ENCODE data around the gene ITGBL1. TPM values are rescaled to one million over a fixed set of nuclear protein-coding genes. Genes with fewer than 3 reads are reported as not detected.

The ITGBL1 gene
- total and polyA plus RNA-seq, 2 donors (not counting 3 experiments of a cell fraction or from before 2014, with no cell fraction given) = 4.6 to 8.8 TPM

DNA sequence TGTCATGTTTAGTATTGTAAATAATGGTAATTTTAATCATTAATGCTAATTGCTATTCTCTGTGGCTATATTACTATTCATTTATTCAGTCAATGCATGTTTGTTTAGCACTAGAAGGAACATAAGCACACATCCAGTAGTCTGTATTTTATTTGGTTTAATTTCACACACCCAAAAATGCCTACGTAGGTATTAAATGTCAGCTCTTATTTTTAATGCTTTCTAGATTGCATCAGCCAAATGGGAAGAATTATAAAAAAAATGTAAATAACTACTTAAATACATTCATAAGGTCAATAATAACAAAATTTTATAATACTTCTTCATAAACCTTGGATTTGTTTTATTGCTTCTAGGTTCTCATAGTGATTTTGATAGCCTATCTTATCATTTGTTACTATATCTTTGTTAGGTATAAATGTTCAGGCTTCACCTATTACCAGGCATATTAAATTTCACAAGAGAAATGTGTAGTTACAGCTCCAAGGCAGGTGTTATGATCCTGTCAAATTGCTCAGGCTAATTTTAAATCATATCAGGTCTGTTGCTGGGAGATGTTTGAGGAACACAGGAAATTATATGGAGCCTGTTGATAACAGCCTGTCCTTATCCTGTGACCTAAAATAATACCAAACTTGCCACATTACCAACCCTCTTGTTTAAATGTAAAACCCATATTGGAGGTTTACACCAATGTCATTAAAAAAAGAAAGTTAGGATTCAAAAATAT is 34.4 kb downstream of the ITGBL1 start:
- dilution Hi-C loops (cut with MboI; ENCODE audit: extremely low pct_ligation_motif_present, low sequenced_read_pairs) = no loop called here
- no peak for FAIRE-seq
- POLR2A ChIA-PET = no interaction called here

DNA sequence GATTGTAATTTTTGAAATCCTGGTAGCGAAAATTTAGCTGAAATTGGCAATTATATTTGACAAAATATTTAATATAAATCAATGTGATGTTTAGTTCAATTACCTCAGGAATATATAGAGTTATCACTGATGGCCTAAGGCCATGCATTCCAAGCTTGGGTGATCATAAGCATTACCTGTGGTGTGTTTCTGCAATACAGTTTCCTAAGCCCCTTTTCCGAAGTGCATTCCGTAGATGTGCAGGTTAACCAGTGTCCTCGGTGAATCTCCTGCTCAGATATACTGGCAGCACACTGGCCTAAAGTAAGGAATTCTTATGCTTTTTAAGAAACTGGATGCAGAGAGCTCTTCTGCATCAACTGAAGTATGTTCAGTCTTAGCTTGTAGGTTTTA is 35.0 kb downstream of the ITGBL1 start:
- ChIA-PET POLR2A (no interaction called here), CTCF (interaction anchor here (0.9 to 3.1 kb wide), 2 partner anchors 12 to 342 kb away, joined by 3 to 13 read pairs; no protein-coding TSS in a partner anchor)
- Histone ChIP-seq H3K9me1 (replicated peaks; ENCODE audit: control insufficient read depth, extremely low read depth, insufficient read depth, low read length) (no peaks in the 10 kb centered on the region), H3K4me3 (replicated peaks in 1 of 3; ENCODE audit: insufficient read depth in 1 of 3, low read depth in 1 of 3, low read length in 3 of 3) (no peak overlapping the region), H3K36me3 (ENCODE audit: control insufficient read depth in 2 of 2, extremely low read depth in 1 of 2, insufficient read depth in 2 of 2, low read length in 2 of 2) (no peaks in the 10 kb centered on the region), H3K79me2 (ENCODE audit: control insufficient read depth, insufficient read depth, low read length) (peaks cover 4% of the 10 kb centered on the region), H3K27me3 (ENCODE audit: control insufficient read depth in 2 of 2, insufficient read depth in 2 of 2, low read length in 2 of 2) (no peaks in the 10 kb centered on the region), H4K20me1 (replicated peaks; ENCODE audit: control insufficient read depth, extremely low read depth, insufficient read depth, low read length) (no peaks in the 10 kb centered on the region), H2AFZ (ENCODE audit: low read depth, low read length) (no peak overlapping the region), H3K4me2 (ENCODE audit: insufficient read depth, low read length) (no peak overlapping the region), H3K27ac (ENCODE audit: insufficient read depth, low read depth, low read length) (no peak overlapping the region), H3K9me3 (replicated peaks; ENCODE audit: control insufficient read depth, insufficient read depth, low read length) (no peaks in the 10 kb centered on the region), H3K9ac (replicated peaks; ENCODE audit: extremely low read depth, insufficient read depth, low read length) (no peak overlapping the region), H3K4me1 (ENCODE audit: control insufficient read depth, extremely low read depth, insufficient read depth, low read length) (peaks cover 45% of the 10 kb centered on the region)
- TF ChIP-seq POLR2AphosphoS5 (IDR thresholded peaks at IDR 0.05; ENCODE audit: insufficient read depth, low read depth, low read length) (no peak), MYC (IDR thresholded peaks at IDR 0.05; ENCODE audit: low read depth, low read length) (no peak), POLR2A (IDR thresholded peaks at IDR 0.05; ENCODE audit: low read depth, low read length) (no peak), EZH2 (IDR thresholded peaks at IDR 0.05; ENCODE audit: borderline replicate concordance, low read depth, low read length, severe bottlenecking) (no peak), GATA2 (IDR thresholded peaks at IDR 0.05; ENCODE audit: insufficient read depth, insufficient read length, low read depth, low read length) (no peak), FOS (IDR thresholded peaks at IDR 0.05; ENCODE audit: borderline replicate concordance, insufficient read depth, low read length) (no peak), JUN (IDR thresholded peaks at IDR 0.05; ENCODE audit: borderline replicate concordance, insufficient read depth, insufficient read length, low read depth) (no peak)
- TF ChIP-seq, protein P1, sequence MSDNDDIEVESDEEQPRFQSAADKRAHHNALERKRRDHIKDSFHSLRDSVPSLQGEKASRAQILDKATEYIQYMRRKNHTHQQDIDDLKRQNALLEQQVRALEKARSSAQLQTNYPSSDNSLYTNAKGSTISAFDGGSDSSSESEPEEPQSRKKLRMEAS (IDR thresholded peaks at IDR 0.05; ENCODE audit: insufficient read depth, insufficient read length) = no peak
- TF ChIP-seq, protein P2, sequence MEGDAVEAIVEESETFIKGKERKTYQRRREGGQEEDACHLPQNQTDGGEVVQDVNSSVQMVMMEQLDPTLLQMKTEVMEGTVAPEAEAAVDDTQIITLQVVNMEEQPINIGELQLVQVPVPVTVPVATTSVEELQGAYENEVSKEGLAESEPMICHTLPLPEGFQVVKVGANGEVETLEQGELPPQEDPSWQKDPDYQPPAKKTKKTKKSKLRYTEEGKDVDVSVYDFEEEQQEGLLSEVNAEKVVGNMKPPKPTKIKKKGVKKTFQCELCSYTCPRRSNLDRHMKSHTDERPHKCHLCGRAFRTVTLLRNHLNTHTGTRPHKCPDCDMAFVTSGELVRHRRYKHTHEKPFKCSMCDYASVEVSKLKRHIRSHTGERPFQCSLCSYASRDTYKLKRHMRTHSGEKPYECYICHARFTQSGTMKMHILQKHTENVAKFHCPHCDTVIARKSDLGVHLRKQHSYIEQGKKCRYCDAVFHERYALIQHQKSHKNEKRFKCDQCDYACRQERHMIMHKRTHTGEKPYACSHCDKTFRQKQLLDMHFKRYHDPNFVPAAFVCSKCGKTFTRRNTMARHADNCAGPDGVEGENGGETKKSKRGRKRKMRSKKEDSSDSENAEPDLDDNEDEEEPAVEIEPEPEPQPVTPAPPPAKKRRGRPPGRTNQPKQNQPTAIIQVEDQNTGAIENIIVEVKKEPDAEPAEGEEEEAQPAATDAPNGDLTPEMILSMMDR (IDR thresholded peaks at IDR 0.05; ENCODE audit: extremely low read depth in 1 of 2, insufficient read depth in 1 of 2, low read depth in 1 of 2, low read length in 2 of 2) = no peak
- intact Hi-C loops (cut with micrococcal nuclease) (loop anchor here (10.0 kb wide), 1 partner anchor 707 kb away; no protein-coding TSS in a partner anchor), dilution Hi-C loops (cut with MboI; ENCODE audit: extremely low pct_ligation_motif_present, low sequenced_read_pairs) (no loop called here)
- no peak for DNase-seq (ENCODE audit: low read depth, low spot score)
- FAIRE-seq = no peak
- no TSS peak for BruUV-seq (replicated peaks)

More for the DNA sequence above, 34.4 kb downstream of the ITGBL1 start:
- Histone ChIP-seq H3K9me1 (replicated peaks; ENCODE audit: control insufficient read depth, extremely low read depth, insufficient read depth, low read length) (no peaks in the 10 kb centered on the region), H4K20me1 (replicated peaks; ENCODE audit: control insufficient read depth, extremely low read depth, insufficient read depth, low read length) (no peaks in the 10 kb centered on the region), H3K9me3 (replicated peaks; ENCODE audit: control insufficient read depth, insufficient read depth, low read length) (no peaks in the 10 kb centered on the region), H3K4me3 (replicated peaks in 1 of 3; ENCODE audit: insufficient read depth in 1 of 3, low read depth in 1 of 3, low read length in 3 of 3) (no peak overlapping the region), H3K9ac (replicated peaks; ENCODE audit: extremely low read depth, insufficient read depth, low read length) (no peak overlapping the region), H3K27me3 (ENCODE audit: control insufficient read depth in 2 of 2, insufficient read depth in 2 of 2, low read length in 2 of 2) (no peaks in the 10 kb centered on the region), H3K36me3 (ENCODE audit: control insufficient read depth in 2 of 2, extremely low read depth in 1 of 2, insufficient read depth in 2 of 2, low read length in 2 of 2) (no peaks in the 10 kb centered on the region), H3K79me2 (ENCODE audit: control insufficient read depth, insufficient read depth, low read length) (peaks cover 4% of the 10 kb centered on the region), H3K27ac (ENCODE audit: insufficient read depth, low read depth, low read length) (no peak overlapping the region), H3K4me2 (ENCODE audit: insufficient read depth, low read length) (peak overlapping the region; percentile 30), H2AFZ (ENCODE audit: low read depth, low read length) (no peak overlapping the region), H3K4me1 (ENCODE audit: control insufficient read depth, extremely low read depth, insufficient read depth, low read length) (peaks cover 40% of the 10 kb centered on the region)
- CTCF ChIA-PET = interaction anchor here (0.9 to 1.2 kb wide), 3 partner anchors 13 to 342 kb away, joined by 3 to 4 read pairs (median 4); no protein-coding TSS in a partner anchor
- DNase-seq (ENCODE audit: low read depth, low spot score) = peak; percentile 65
- BruUV-seq (replicated peaks) = no TSS peak
- TF ChIP-seq, protein P2 (IDR thresholded peaks at IDR 0.05; ENCODE audit: extremely low read depth in 1 of 2, insufficient read depth in 1 of 2, low read depth in 1 of 2, low read length in 2 of 2) = no peak
- no peak for TF ChIP-seq FOS (IDR thresholded peaks at IDR 0.05; ENCODE audit: borderline replicate concordance, insufficient read depth, low read length)
- intact Hi-C loops (cut with micrococcal nuclease) = loop anchor here (10.0 kb wide), 1 partner anchor 708 kb away; no protein-coding TSS in a partner anchor

Data from endothelial cell of umbilical vein (primary cell).